GM23338 (cell line): Measurements from ENCODE around the gene FRAS1. TPM values are rescaled to one million over a fixed set of nuclear protein-coding genes. Genes with fewer than 3 reads are reported as not detected.

Experiments used
- ATAC-seq: fragments of 200-7000 bp; cut with Tn5 transposase; 3 replicates; pipeline ENCODE4 v1.9.1; 2020
- DNase-seq: peaks from one replicate; pipeline ENCODE4 v3.0.0-alpha.2; 2015; ENCODE audit warnings: low spot score
- H2AFZ ChIP-seq: fragments of 200-600 bp; sonication (generic); 2 replicates; pipeline ENCODE4 v1.8.0; 2016; ENCODE audit warnings: antibody characterized with exemption, mild to moderate bottlenecking, moderate library complexity
- H3F3A ChIP-seq: fragments of 200-600 bp; sonication (generic); replicated peaks from 2 replicates; pipeline ENCODE4 v1.8.0; 2017; ENCODE audit warnings: antibody characterized with exemption, mixed run types, low read depth
- H3K27ac ChIP-seq: fragments of 200-600 bp; sonication (generic); 2 replicates; pipeline ENCODE4 v1.6.1; 2016; ENCODE audit warnings: low read depth
- H3K27me3 ChIP-seq: fragments of 200-600 bp; sonication (generic); 2 replicates; pipeline ENCODE4 v1.8.0; 2016; ENCODE audit warnings: mild to moderate bottlenecking, mixed run types, moderate library complexity; ENCODE audit not compliant: insufficient read depth
- H3K36me3 ChIP-seq: fragments of 200-600 bp; sonication (generic); 2 replicates; pipeline ENCODE4 v1.8.0; 2016; ENCODE audit warnings: mild to moderate bottlenecking; ENCODE audit not compliant: insufficient read depth
- H3K4me1 ChIP-seq: fragments of 200-600 bp; sonication (generic); 2 replicates; pipeline ENCODE4 v1.8.0; 2016; ENCODE audit warnings: mild to moderate bottlenecking, moderate library complexity; ENCODE audit not compliant: insufficient read depth
- H3K4me2 ChIP-seq: fragments of 200-600 bp; sonication (generic); 2 replicates; pipeline ENCODE4 v1.7.1; 2017; ENCODE audit warnings: mixed run types
- H3K4me3 ChIP-seq: fragments of 200-600 bp; sonication (generic); 2 replicates; pipeline ENCODE4 v1.6.1; 2016; ENCODE audit warnings: mixed run types
- H3K79me2 ChIP-seq: fragments of 200-600 bp; sonication (generic); replicated peaks from 2 replicates; pipeline ENCODE4 v1.8.0; 2017; ENCODE audit warnings: mild to moderate bottlenecking; ENCODE audit not compliant: insufficient read depth
- H3K9me2 ChIP-seq: fragments of 200-600 bp; sonication (generic); 2 replicates; pipeline ENCODE4 v1.8.0; 2017; ENCODE audit not compliant: insufficient read depth
- H4K20me1 ChIP-seq: fragments of 200-600 bp; sonication (generic); replicated peaks from 2 replicates; pipeline ENCODE4 v1.8.0; 2017; ENCODE audit warnings: mild to moderate bottlenecking; ENCODE audit not compliant: insufficient read depth
- H3K27ac Mint-ChIP-seq: 2 replicates; pipeline ENCODE4 v1.8.0; 2020; ENCODE audit warnings: inconsistent platforms, mild to moderate bottlenecking, moderate library complexity, mixed read lengths
- H3K27me3 Mint-ChIP-seq: 3 replicates; pipeline ENCODE4 v1.8.0; 2022; ENCODE audit warnings: low read depth, mild to moderate bottlenecking, moderate library complexity, mixed read lengths, inconsistent platforms; ENCODE audit not compliant: insufficient read depth, poor library complexity
- H3K36me3 Mint-ChIP-seq: 3 replicates; pipeline ENCODE4 v1.8.0; 2021; ENCODE audit warnings: low read depth, mild to moderate bottlenecking, inconsistent platforms, moderate library complexity, mixed read lengths
- H3K4me1 Mint-ChIP-seq: 3 replicates; pipeline ENCODE4 v1.8.0; 2020; ENCODE audit warnings: mild to moderate bottlenecking, inconsistent platforms, mixed read lengths
- H3K4me3 Mint-ChIP-seq: 3 replicates; pipeline ENCODE4 v1.8.0; 2021; ENCODE audit warnings: moderate library complexity, mild to moderate bottlenecking, inconsistent platforms, mixed read lengths
- H3K9me3 Mint-ChIP-seq: 3 replicates; pipeline ENCODE4 v1.8.0; 2020; ENCODE audit warnings: moderate library complexity, mild to moderate bottlenecking, inconsistent platforms, mixed read lengths
- CREB1 ChIP-seq: fragments of 250-450 bp; sonication (Bioruptor Pico); IDR thresholded peaks from 2 replicates; pipeline ENCODE4 v1.5.0; 2020; ENCODE audit warnings: low read depth, mild to moderate bottlenecking, moderate library complexity
- EZH2 ChIP-seq: fragments of 200-600 bp; sonication (generic); IDR thresholded peaks from one replicate; pipeline ENCODE4 v1.8.0; 2017; ENCODE audit warnings: antibody characterized with exemption, mild to moderate bottlenecking, low read depth; ENCODE audit not compliant: unreplicated experiment
- EZH2phosphoT487 ChIP-seq: fragments of 200-600 bp; sonication (generic); IDR thresholded peaks from one replicate; pipeline ENCODE4 v1.8.1; 2018; ENCODE audit warnings: antibody characterized with exemption; ENCODE audit not compliant: unreplicated experiment
- JUNB ChIP-seq: IDR thresholded peaks from one replicate; pipeline ENCODE4 v1.6.1; 2016; ENCODE audit warnings: antibody characterized with exemption; ENCODE audit not compliant: unreplicated experiment
- NANOG ChIP-seq: IDR thresholded peaks from 2 replicates; pipeline ENCODE4 v1.6.1; 2016; ENCODE audit warnings: antibody characterized with exemption, borderline replicate concordance
- POLR2AphosphoS5 ChIP-seq: IDR thresholded peaks from 2 replicates; pipeline ENCODE4 v1.6.1; 2016; ENCODE audit warnings: antibody characterized with exemption, low read depth
- STAT1 ChIP-seq: IDR thresholded peaks from one replicate; pipeline ENCODE4 v1.6.1; 2016; ENCODE audit warnings: antibody characterized with exemption; ENCODE audit not compliant: unreplicated experiment
- ZNF114 ChIP-seq: fragments of 250-450 bp; sonication (Bioruptor Pico); IDR thresholded peaks from 2 replicates; pipeline ENCODE4 v1.5.0; 2020; ENCODE audit warnings: mild to moderate bottlenecking, moderate library complexity
- ZNF331 ChIP-seq: fragments of 250-450 bp; sonication (Bioruptor Pico); IDR thresholded peaks from 2 replicates; pipeline ENCODE4 v1.5.0; 2020; ENCODE audit warnings: low read depth, mild to moderate bottlenecking, moderate library complexity
- polyA plus RNA-seq: library from polyadenylated mRNA; unstranded; fragments of >200 nt; fragmentation: Nextera tagmentation; extraction: Ambion mirVana; gene quantifications from 2 replicates; pipeline ENCODE4 v1.2.1, GENCODE V29; 2016
- total RNA-seq: library from RNA; depleted of rRNA; stranded (reverse); fragments of >200 nt; shearing (Covaris generic); gene quantifications from 2 replicates; pipeline ENCODE4 v1.2.3, GENCODE V29; 2014
- TF ChIP-seq, protein P1 (sequence below): IDR thresholded peaks from 2 replicates; pipeline ENCODE4 v1.6.1; 2016; ENCODE audit warnings: antibody characterized with exemption
- TF ChIP-seq, protein P2 (sequence below), 2 experiments: fragments of 200-600 bp in 1 of 2; sonication (generic) in 1 of 2; conservative IDR thresholded peaks; 2 replicates each; pipeline versions ENCODE4 v1.5.1 to v1.6.1; 2016 to 2017; ENCODE audit warnings: antibody characterized with exemption in 2 of 2, low read depth in 2 of 2, mild to moderate bottlenecking in 2 of 2, moderate library complexity in 1 of 2
- TF ChIP-seq, protein P3 (sequence below): IDR thresholded peaks from one replicate; pipeline ENCODE4 v1.6.1; 2018; ENCODE audit warnings: antibody characterized with exemption; ENCODE audit not compliant: unreplicated experiment

FRAS1 gene
- total and polyA plus RNA-seq, 2 experiments from 2014 or later: 12.4 to 108 TPM

DNA sequence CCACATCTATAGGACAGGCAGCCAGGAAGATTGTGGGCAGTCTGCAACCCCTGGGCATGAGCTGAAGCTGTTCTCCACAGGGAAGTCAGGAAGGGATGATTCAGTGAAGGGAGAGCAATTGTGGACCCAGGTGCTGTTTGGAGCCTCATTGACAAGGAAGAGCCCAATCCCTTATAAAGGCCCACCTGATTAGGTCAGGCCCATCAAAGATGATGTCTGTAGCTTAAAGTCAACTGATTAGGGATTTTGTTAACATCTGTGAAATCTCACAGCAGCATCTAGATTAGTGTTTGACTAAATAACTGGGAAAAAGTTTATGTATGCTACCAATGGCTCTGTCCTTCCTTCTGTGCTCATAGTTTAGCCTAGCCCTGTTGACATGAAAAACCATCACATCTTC is 127.5 kb downstream of the FRAS1 start (continued):
- TF ChIP-seq, protein P1, sequence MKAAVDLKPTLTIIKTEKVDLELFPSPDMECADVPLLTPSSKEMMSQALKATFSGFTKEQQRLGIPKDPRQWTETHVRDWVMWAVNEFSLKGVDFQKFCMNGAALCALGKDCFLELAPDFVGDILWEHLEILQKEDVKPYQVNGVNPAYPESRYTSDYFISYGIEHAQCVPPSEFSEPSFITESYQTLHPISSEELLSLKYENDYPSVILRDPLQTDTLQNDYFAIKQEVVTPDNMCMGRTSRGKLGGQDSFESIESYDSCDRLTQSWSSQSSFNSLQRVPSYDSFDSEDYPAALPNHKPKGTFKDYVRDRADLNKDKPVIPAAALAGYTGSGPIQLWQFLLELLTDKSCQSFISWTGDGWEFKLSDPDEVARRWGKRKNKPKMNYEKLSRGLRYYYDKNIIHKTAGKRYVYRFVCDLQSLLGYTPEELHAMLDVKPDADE: no peak

DNA sequence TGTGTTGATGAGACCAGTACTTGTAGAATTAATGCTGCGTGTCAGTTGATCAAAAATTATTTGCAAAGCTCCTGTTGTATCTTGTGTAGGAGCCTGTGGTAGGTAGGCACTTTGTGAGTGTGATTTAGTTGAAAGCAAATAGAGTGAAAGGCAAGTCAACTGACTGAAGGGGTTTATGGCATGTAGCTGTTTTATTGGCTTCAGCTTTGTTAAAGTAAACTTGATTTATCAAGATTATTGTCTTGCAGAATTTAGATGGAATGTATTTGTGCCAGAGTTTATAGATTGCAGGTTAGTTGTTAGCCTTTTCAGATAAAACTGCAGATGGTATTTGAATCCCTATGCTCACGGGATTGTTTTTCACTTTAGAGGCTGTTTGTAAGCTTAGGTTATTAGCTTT is 128.0 kb downstream of the FRAS1 start:
- peaks cover 81% of the 10 kb centered on the region for H3K79me2 ChIP-seq
- H3K36me3 ChIP-seq: no peaks in the 10 kb centered on the region
- H3K9me2 ChIP-seq: no peaks in the 10 kb centered on the region; the same call in 1 of the 2 replicates
- Mint-ChIP-seq H3K4me1 (peaks cover 18% of the 10 kb centered on the region), H3K4me3 (no peak overlapping the region), H3K36me3 (peaks cover 13% of the 10 kb centered on the region), H3K27me3 (peaks cover 8% of the 10 kb centered on the region), H3K9me3 (no peaks in the 10 kb centered on the region), H3K27ac (peak overlapping the region; percentile 25; the same call in 1 of the 2 replicates)
- no peaks in the 10 kb centered on the region for H3F3A ChIP-seq
- H3K27me3 ChIP-seq: no peaks in the 10 kb centered on the region
- H3K4me3 ChIP-seq: no peak overlapping the region
- H2AFZ ChIP-seq: no peak overlapping the region
- no peaks in the 10 kb centered on the region; the same call in none of the 2 replicates for H3K4me1 ChIP-seq
- H3K27ac ChIP-seq: no peak overlapping the region
- DNase-seq (no peak), ATAC-seq (no peak)
- H3K4me2 ChIP-seq: no peak overlapping the region
- peaks cover 7% of the 10 kb centered on the region for H4K20me1 ChIP-seq
- TF ChIP-seq JUNB (no peak), ZNF114 (no peak), EZH2 (no peak), POLR2AphosphoS5 (no peak), CREB1 (no peak), STAT1 (no peak), NANOG (no peak), EZH2phosphoT487 (no peak), ZNF331 (no peak)
- TF ChIP-seq, protein P2, sequence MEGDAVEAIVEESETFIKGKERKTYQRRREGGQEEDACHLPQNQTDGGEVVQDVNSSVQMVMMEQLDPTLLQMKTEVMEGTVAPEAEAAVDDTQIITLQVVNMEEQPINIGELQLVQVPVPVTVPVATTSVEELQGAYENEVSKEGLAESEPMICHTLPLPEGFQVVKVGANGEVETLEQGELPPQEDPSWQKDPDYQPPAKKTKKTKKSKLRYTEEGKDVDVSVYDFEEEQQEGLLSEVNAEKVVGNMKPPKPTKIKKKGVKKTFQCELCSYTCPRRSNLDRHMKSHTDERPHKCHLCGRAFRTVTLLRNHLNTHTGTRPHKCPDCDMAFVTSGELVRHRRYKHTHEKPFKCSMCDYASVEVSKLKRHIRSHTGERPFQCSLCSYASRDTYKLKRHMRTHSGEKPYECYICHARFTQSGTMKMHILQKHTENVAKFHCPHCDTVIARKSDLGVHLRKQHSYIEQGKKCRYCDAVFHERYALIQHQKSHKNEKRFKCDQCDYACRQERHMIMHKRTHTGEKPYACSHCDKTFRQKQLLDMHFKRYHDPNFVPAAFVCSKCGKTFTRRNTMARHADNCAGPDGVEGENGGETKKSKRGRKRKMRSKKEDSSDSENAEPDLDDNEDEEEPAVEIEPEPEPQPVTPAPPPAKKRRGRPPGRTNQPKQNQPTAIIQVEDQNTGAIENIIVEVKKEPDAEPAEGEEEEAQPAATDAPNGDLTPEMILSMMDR (conservative IDR thresholded peaks at IDR 0.05; ENCODE audit: low read depth in 2 of 2): no peak
- TF ChIP-seq, protein P1: no peak
- TF ChIP-seq, protein P3, sequence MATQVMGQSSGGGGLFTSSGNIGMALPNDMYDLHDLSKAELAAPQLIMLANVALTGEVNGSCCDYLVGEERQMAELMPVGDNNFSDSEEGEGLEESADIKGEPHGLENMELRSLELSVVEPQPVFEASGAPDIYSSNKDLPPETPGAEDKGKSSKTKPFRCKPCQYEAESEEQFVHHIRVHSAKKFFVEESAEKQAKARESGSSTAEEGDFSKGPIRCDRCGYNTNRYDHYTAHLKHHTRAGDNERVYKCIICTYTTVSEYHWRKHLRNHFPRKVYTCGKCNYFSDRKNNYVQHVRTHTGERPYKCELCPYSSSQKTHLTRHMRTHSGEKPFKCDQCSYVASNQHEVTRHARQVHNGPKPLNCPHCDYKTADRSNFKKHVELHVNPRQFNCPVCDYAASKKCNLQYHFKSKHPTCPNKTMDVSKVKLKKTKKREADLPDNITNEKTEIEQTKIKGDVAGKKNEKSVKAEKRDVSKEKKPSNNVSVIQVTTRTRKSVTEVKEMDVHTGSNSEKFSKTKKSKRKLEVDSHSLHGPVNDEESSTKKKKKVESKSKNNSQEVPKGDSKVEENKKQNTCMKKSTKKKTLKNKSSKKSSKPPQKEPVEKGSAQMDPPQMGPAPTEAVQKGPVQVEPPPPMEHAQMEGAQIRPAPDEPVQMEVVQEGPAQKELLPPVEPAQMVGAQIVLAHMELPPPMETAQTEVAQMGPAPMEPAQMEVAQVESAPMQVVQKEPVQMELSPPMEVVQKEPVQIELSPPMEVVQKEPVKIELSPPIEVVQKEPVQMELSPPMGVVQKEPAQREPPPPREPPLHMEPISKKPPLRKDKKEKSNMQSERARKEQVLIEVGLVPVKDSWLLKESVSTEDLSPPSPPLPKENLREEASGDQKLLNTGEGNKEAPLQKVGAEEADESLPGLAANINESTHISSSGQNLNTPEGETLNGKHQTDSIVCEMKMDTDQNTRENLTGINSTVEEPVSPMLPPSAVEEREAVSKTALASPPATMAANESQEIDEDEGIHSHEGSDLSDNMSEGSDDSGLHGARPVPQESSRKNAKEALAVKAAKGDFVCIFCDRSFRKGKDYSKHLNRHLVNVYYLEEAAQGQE: no peak
